ENCODE results near the gene CST9. TPM values are rescaled to one million over a fixed set of nuclear protein-coding genes. Genes with fewer than 3 reads are reported as not detected.

The CST9 gene
- total RNA-seq, 1 experiment from 2014 or later, result not detected

GRCh38 chr20:23570178-23570760 lies 35.4 kb downstream of the CST9 start:
- DNase-seq (ENCODE audit: low read depth, low spot score) (no peak), ATAC-seq (no peak)
- Histone ChIP-seq H3K9me3 (ENCODE audit: control insufficient read depth, insufficient read depth, low read depth, low read length) (no peaks in the 10 kb centered on the region), H3K27ac (ENCODE audit: low read length) (no peak overlapping the region), H3K4me1 (ENCODE audit: control insufficient read depth, insufficient read depth, low read length) (no peaks in the 10 kb centered on the region), H3K27me3 (ENCODE audit: control insufficient read depth, insufficient read depth, low read length) (no peaks in the 10 kb centered on the region), H3K4me3 (ENCODE audit: low read depth in 2 of 2, low read length in 2 of 2) (no peak overlapping the region), H3K36me3 (ENCODE audit: control insufficient read depth, insufficient read depth, low read length) (no peaks in the 10 kb centered on the region)
- TF ChIP-seq CTCF (IDR thresholded peaks at IDR 0.05), result no peak
- no peak for TF ChIP-seq SIN3A (IDR thresholded peaks at IDR 0.05; ENCODE audit: borderline replicate concordance, insufficient read depth, low read depth, low read length)
- CTCF ChIA-PET, result no interaction called here
- intact Hi-C loops (cut with micrococcal nuclease; ENCODE audit: unreplicated experiment) (no loop called here), in situ Hi-C loops (cut with HindIII; ENCODE audit: low pct_unique_long_range_greater_than_20kb, low sequenced_read_pairs) (no loop called here)
- BruUV-seq (replicated peaks), result no TSS peak
- POLR2A ChIA-PET, result no interaction called here

- CTCF ChIA-PET, result no interaction called here
- Histone ChIP-seq H3K27ac (ENCODE audit: low read length) (no peak overlapping the region), H3K4me3 (ENCODE audit: low read depth in 2 of 2, low read length in 2 of 2) (no peak overlapping the region), H3K4me1 (ENCODE audit: control insufficient read depth, insufficient read depth, low read length) (no peaks in the 10 kb centered on the region), H3K9me3 (ENCODE audit: control insufficient read depth, insufficient read depth, low read depth, low read length) (no peaks in the 10 kb centered on the region), H3K27me3 (ENCODE audit: control insufficient read depth, insufficient read depth, low read length) (no peaks in the 10 kb centered on the region), H3K36me3 (ENCODE audit: control insufficient read depth, insufficient read depth, low read length) (no peaks in the 10 kb centered on the region)
- BruUV-seq (replicated peaks), result no TSS peak
- no peak for TF ChIP-seq CTCF (IDR thresholded peaks at IDR 0.05)
- TF ChIP-seq REST (IDR thresholded peaks at IDR 0.05; ENCODE audit: insufficient read depth in 1 of 2, low read depth in 2 of 2, low read length in 1 of 2), result no peak
- no peak for TF ChIP-seq SIN3A (IDR thresholded peaks at IDR 0.05; ENCODE audit: borderline replicate concordance, insufficient read depth, low read depth, low read length)
- TF ChIP-seq POLR2AphosphoS5 (IDR thresholded peaks at IDR 0.05; ENCODE audit: low read depth, low read length), result no peak
- TF ChIP-seq TCF7L2 (IDR thresholded peaks at IDR 0.05; ENCODE audit: low read depth, low read length), result no peak
- ATAC-seq, result no peak
- intact Hi-C loops (cut with micrococcal nuclease; ENCODE audit: unreplicated experiment) (no loop called here), in situ Hi-C loops (cut with HindIII; ENCODE audit: low pct_unique_long_range_greater_than_20kb, low sequenced_read_pairs) (no loop called here)
- POLR2A ChIA-PET, result no interaction called here
- DNase-seq (ENCODE audit: low read depth, low spot score), result no peak
Measured at GRCh38 chr20:23569570-23569969, 36.1 kb downstream of the CST9 start.

Data from Panc1 (cell line).